Stomach smooth muscle (tissue), 2 donors: ENCODE results near the gene BRAF.
"Not testable (repeated sequence)": the region's sequence is repeated elsewhere in the genome, so short reads cannot be mapped to it uniquely, and the experiment has no call there.

Source experiments
- H3K27ac ChIP-seq: one replicate; pipeline ENCODE4 v1.7.0; 2013; ENCODE audit warnings: mild to moderate bottlenecking, low read length, inconsistent platforms
- H3K27me3 ChIP-seq, 2 donors: one replicate each; pipeline ENCODE4 v1.7.0; 2013; ENCODE audit warnings: low read length in 2 of 2; ENCODE audit not compliant: insufficient read depth in 2 of 2, control insufficient read depth in 1 of 2
- H3K36me3 ChIP-seq, 2 donors: one replicate each; pipeline ENCODE4 v1.7.0; 2013; ENCODE audit warnings: low read length in 2 of 2; ENCODE audit not compliant: control insufficient read depth in 2 of 2, insufficient read depth in 2 of 2
- H3K4me1 ChIP-seq: one replicate; pipeline ENCODE4 v1.7.0; 2013; ENCODE audit warnings: low read length; ENCODE audit not compliant: control insufficient read depth, insufficient read depth
- H3K4me3 ChIP-seq, 2 donors: one replicate each; pipeline ENCODE4 v1.7.0; 2013; ENCODE audit warnings: low read length in 2 of 2
- H3K9ac ChIP-seq, 2 donors: one replicate each; pipeline ENCODE4 v1.7.0; 2013; ENCODE audit warnings: low read length in 2 of 2, mild to moderate bottlenecking in 1 of 2
- H3K9me3 ChIP-seq, 2 donors: one replicate each; pipeline ENCODE4 v1.7.0; 2013; ENCODE audit warnings: low read length in 2 of 2; ENCODE audit not compliant: control insufficient read depth in 2 of 2
- donor health status: healthy.
- donor health status: Pancreatic carcinoma.

Gene BRAF

GRCh38 chr7:140743255-140743654, 181.5 kb downstream of the BRAF start:
- H3K27me3 ChIP-seq, H3K4me3 ChIP-seq, H3K27ac ChIP-seq, H3K4me1 ChIP-seq, H3K9me3 ChIP-seq, H3K9ac ChIP-seq, H3K36me3 ChIP-seq: not testable (repeated sequence)

- H3K36me3 ChIP-seq, result peaks cover 9 to 10% of the 10 kb centered on the region in 2 donors
- H3K27me3 ChIP-seq, result no peaks in the 10 kb centered on the region
- no peaks in the 10 kb centered on the region for H3K4me1 ChIP-seq
- H3K27ac ChIP-seq, result no peak overlapping the region
- no peak overlapping the region for H3K4me3 ChIP-seq
- H3K9me3 ChIP-seq, result no peaks in the 10 kb centered on the region
- no peak overlapping the region for H3K9ac ChIP-seq
Measured at GRCh38 chr7:140738280-140738679, 186.4 kb downstream of the BRAF start.

DNA sequence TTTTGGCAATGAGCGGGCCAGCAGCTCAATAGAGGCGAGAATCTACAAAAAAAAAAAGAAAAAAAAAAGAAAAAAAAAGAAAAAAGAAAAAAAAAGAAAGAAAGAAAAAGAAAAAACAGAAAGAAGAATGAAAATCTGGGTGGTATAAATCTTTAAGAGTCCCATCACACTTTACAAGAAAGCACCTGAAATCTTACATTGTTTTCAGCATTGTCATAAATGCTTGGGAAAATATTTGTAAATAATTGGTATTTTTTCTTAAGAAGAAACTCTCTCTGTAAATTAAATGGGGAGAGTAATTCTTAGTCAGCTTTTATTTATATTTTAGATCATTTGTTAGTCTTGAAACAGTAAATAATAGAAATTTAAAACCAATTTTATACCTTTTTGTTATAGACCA, 190.0 kb downstream of the BRAF start:
- Histone ChIP-seq H3K27me3 (no peaks in the 10 kb centered on the region), H3K4me1 (no peaks in the 10 kb centered on the region), H3K9me3 (no peaks in the 10 kb centered on the region), H3K4me3 (no peak overlapping the region), H3K27ac (no peak overlapping the region), H3K9ac (no peak overlapping the region), H3K36me3 (peaks cover 5 to 13% of the 10 kb centered on the region in 2 donors)

DNA sequence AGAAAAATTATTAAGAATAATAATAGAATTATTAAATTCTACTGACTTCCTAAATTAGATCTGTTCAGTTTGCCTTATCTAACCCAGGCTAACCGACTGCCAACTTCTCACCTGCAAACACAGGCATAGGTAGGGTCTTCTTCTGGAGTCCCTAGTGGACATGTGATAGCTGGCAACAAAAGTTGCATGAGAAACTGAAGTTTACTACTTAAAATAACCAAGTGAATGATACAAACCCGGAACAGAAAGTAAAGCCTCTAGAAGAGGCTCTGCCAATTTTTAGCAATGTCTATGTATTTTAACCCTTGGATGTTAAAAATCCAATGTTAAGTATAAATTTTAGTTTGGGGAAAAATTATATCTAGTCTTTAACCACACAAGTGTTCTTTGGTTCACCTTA, 190.6 kb downstream of the BRAF start:
- no peaks in the 10 kb centered on the region for H3K4me1 ChIP-seq
- H3K36me3 ChIP-seq, result peaks cover 2 to 10% of the 10 kb centered on the region in 2 donors
- no peak overlapping the region for H3K9ac ChIP-seq
- no peaks in the 10 kb centered on the region for H3K27me3 ChIP-seq
- no peaks in the 10 kb centered on the region for H3K9me3 ChIP-seq
- H3K27ac ChIP-seq, result no peak overlapping the region
- no peak overlapping the region for H3K4me3 ChIP-seq

GRCh38 chr7:140732416-140732815, 192.3 kb downstream of the BRAF start:
- H3K27ac ChIP-seq, result no peak overlapping the region
- no peak overlapping the region for H3K4me3 ChIP-seq
- H3K36me3 ChIP-seq, result peaks cover 0 to 5% of the 10 kb centered on the region in 2 donors
- no peaks in the 10 kb centered on the region for H3K9me3 ChIP-seq
- no peak overlapping the region for H3K9ac ChIP-seq
- no peaks in the 10 kb centered on the region for H3K4me1 ChIP-seq
- H3K27me3 ChIP-seq, result no peaks in the 10 kb centered on the region

- no peak overlapping the region for H3K4me3 ChIP-seq
- H3K27ac ChIP-seq, result no peak overlapping the region
- H3K36me3 ChIP-seq, result peaks cover 9% of the 10 kb centered on the region in 2 donors
- no peak overlapping the region for H3K9ac ChIP-seq
- H3K9me3 ChIP-seq, result no peaks in the 10 kb centered on the region
- H3K27me3 ChIP-seq, result no peaks in the 10 kb centered on the region
- H3K4me1 ChIP-seq, result no peaks in the 10 kb centered on the region
Measured at GRCh38 chr7:140726281-140726680, 198.4 kb downstream of the BRAF start.

- H3K27me3 ChIP-seq, result no peaks in the 10 kb centered on the region
- H3K9ac ChIP-seq, result no peak overlapping the region
- H3K4me3 ChIP-seq, result no peak overlapping the region
- peaks cover 7 to 9% of the 10 kb centered on the region in 2 donors for H3K36me3 ChIP-seq
- H3K9me3 ChIP-seq, result no peaks in the 10 kb centered on the region
- no peak overlapping the region for H3K27ac ChIP-seq
- no peaks in the 10 kb centered on the region for H3K4me1 ChIP-seq
Measured at GRCh38 chr7:140724706-140725105, 200.0 kb downstream of the BRAF start.

GRCh38 chr7:140723574-140723973, 201.2 kb downstream of the BRAF start:
- H3K4me3 ChIP-seq, result no peak overlapping the region
- H3K9ac ChIP-seq, result no peak overlapping the region
- H3K9me3 ChIP-seq, result no peaks in the 10 kb centered on the region
- H3K36me3 ChIP-seq, result peaks cover 7 to 9% of the 10 kb centered on the region in 2 donors
- H3K27me3 ChIP-seq, result no peaks in the 10 kb centered on the region
- H3K27ac ChIP-seq, result no peak overlapping the region
- H3K4me1 ChIP-seq, result no peaks in the 10 kb centered on the region

DNA sequence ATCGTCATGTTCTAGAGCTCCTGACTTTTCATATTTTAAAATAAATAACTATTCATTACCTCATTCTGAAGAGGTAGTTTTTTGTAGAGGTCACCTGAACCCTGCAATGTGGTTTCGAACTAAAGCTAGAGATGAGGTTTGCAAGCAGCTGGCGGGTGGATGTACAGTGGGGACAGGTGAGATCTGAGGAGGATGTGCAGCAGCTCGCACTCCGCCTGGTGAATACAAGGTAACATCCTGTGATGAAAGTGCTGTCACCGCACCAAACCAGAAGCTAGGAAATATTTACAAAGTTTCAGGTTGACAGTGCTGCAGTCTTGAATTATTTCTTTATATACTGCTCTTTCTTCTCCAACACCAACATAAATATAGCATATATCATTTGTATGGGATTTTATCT, 201.7 kb downstream of the BRAF start:
- Histone ChIP-seq H3K27me3 (no peaks in the 10 kb centered on the region), H3K27ac (no peak overlapping the region), H3K9me3 (no peaks in the 10 kb centered on the region), H3K4me3 (no peak overlapping the region), H3K4me1 (no peaks in the 10 kb centered on the region), H3K9ac (no peak overlapping the region), H3K36me3 (peaks cover 7 to 9% of the 10 kb centered on the region in 2 donors)

DNA sequence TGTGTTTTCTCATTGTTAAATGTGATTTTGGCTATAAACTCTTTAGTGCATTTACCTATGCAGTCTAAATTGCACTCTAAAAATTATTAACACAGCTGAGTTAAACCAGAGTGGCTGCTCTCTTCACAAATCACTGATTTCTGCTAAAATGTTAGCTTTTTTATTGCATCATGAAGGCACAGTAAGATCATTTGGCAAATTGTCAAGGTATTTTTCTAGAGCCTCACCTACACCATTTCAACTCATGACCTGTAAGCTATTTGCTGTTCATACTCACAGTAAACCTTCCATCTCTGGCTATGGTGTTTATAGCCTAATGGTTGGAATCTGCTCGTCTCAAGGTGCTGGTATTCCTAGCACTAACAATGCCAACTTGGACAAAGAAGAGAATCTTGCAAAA, 202.5 kb downstream of the BRAF start:
- Histone ChIP-seq H3K9ac (no peak overlapping the region), H3K27ac (no peak overlapping the region), H3K9me3 (no peaks in the 10 kb centered on the region), H3K4me1 (no peaks in the 10 kb centered on the region), H3K27me3 (no peaks in the 10 kb centered on the region), H3K36me3 (peaks cover 7 to 9% of the 10 kb centered on the region in 2 donors), H3K4me3 (no peak overlapping the region)

DNA sequence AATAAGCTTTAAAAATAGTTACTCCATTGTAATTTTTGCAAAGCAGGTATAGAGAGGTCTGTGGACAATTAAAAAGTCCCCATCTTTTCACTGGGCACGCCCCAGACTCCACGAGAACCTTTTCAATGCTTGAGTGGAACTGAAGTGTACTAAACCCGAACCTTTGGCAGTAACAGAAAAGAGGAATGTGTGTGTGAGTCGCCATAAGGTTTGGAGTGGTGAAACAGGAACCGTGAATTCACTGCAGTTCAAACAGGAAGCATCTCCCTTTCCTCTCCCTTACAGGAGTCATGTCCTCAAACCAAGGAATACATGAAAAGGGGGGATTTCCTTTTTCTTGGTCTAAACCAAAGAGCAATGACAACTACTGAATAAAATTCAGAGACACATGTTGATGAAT, 205.0 kb downstream of the BRAF start:
- Histone ChIP-seq H3K9ac (no peak overlapping the region), H3K27ac (no peak overlapping the region), H3K36me3 (peaks cover 3 to 4% of the 10 kb centered on the region in 2 donors), H3K27me3 (no peaks in the 10 kb centered on the region), H3K9me3 (no peaks in the 10 kb centered on the region), H3K4me1 (no peaks in the 10 kb centered on the region), H3K4me3 (no peak overlapping the region)
